DND-41 (cell line): ENCODE data around the gene CALB2.

Source experiments
- ATAC-seq: fragments of 200-7000 bp; cut with Tn5 transposase; 3 replicates; pipeline ENCODE4 v1.9.1; 2021; ENCODE audit warnings: low read depth; ENCODE audit not compliant: insufficient read depth
- DNase-seq: peaks from one replicate; pipeline ENCODE4 v3.0.0-alpha.2; 2020
- H2AFZ ChIP-seq: 2 replicates; pipeline ENCODE4 v1.6.0; 2012; ENCODE audit warnings: low read depth, low read length
- H3K27ac ChIP-seq: 2 replicates; pipeline ENCODE4 v1.5.1; 2012; ENCODE audit warnings: low read length, inconsistent platforms
- H3K27me3 ChIP-seq: fragments of 200-600 bp; sonication (generic); 2 replicates; pipeline ENCODE4 v1.6.0; 2012; ENCODE audit warnings: low read length, mild to moderate bottlenecking, inconsistent platforms; ENCODE audit not compliant: insufficient read depth, poor library complexity
- H3K36me3 ChIP-seq: 2 replicates; pipeline ENCODE4 v1.5.1; 2012; ENCODE audit warnings: low read length, inconsistent platforms; ENCODE audit not compliant: insufficient read depth
- H3K4me1 ChIP-seq: 2 replicates; pipeline ENCODE4 v1.5.1; 2012; ENCODE audit warnings: mild to moderate bottlenecking, low read length; ENCODE audit not compliant: insufficient read depth
- H3K4me2 ChIP-seq: 2 replicates; pipeline ENCODE4 v1.6.0; 2012; ENCODE audit warnings: mild to moderate bottlenecking, moderate library complexity, low read length, inconsistent platforms; ENCODE audit not compliant: insufficient read depth
- H3K4me3 ChIP-seq, 2 experiments: fragments of 200-600 bp in 1 of 2; shearing (Covaris generic) in 1 of 2; 2 replicates each; pipeline ENCODE4 v1.5.1; 2012 to 2016; ENCODE audit warnings: inconsistent platforms in 2 of 2, low read length in 2 of 2, mild to moderate bottlenecking in 2 of 2, low read depth in 1 of 2, moderate library complexity in 1 of 2
- H3K79me2 ChIP-seq: 2 replicates; pipeline ENCODE4 v1.6.0; 2012; ENCODE audit warnings: low read length, inconsistent platforms; ENCODE audit not compliant: insufficient read depth
- H3K9ac ChIP-seq: 2 replicates; pipeline ENCODE4 v1.6.0; 2012; ENCODE audit warnings: low read depth, mild to moderate bottlenecking, inconsistent platforms, low read length, moderate library complexity
- H3K9me3 ChIP-seq: 2 replicates; pipeline ENCODE4 v1.5.1; 2012; ENCODE audit warnings: low read length, moderate library complexity, mild to moderate bottlenecking, inconsistent platforms; ENCODE audit not compliant: insufficient read depth, severe bottlenecking
- H4K20me1 ChIP-seq: 2 replicates; pipeline ENCODE4 v1.6.0; 2012; ENCODE audit warnings: low read length; ENCODE audit not compliant: insufficient read depth
- EZH2 ChIP-seq: IDR thresholded peaks from 3 replicates; pipeline ENCODE4 v1.6.1; 2012; ENCODE audit warnings: borderline replicate concordance, low read depth, mild to moderate bottlenecking, moderate library complexity, low read length, inconsistent platforms; ENCODE audit not compliant: severe bottlenecking
- TF ChIP-seq, protein P1 (sequence below): IDR thresholded peaks from 2 replicates; pipeline ENCODE4 v1.5.1; 2012; ENCODE audit warnings: borderline replicate concordance, low read length, moderate library complexity, mild to moderate bottlenecking; ENCODE audit not compliant: poor library complexity, severe bottlenecking; ENCODE audit errors: extremely low read depth

Gene CALB2

DNA sequence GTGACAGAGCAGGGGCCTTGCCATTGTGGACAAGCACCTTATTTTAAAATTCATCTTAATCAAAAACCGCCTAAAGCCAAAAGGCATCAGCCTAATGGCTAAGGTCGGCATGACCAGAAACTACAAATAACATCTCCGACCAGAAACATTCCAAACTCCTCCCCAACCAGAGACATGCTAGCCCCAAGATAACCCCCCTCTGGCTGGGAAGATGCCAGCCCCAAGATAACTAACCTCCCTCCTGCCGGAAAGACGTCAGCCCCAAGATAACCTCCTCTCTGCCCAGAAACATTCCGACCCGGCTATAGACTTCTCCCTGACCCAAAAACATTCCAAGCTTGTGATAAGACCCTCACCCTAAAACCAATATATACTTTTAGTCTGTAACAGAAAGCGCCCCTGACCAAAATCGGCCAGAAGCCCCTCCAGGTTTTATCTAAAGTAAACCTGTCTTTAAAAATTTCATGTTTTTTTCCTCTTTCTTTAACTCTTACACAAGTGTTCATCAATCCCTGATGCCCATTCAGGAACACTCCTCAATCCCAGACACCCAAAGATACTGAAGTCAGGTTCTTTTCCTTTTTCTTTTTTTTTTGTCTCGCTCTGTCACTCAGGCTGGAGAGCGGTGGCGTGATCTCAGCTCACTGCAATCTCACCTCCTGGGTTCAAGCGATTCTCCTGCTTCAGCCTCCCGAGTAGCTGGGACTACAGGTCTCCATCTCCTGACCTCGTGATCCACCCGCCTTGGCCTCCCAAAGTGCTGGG lies 50.7 kb downstream of the CALB2 start:
- H3K4me2 ChIP-seq, result no peak overlapping the region

DNA sequence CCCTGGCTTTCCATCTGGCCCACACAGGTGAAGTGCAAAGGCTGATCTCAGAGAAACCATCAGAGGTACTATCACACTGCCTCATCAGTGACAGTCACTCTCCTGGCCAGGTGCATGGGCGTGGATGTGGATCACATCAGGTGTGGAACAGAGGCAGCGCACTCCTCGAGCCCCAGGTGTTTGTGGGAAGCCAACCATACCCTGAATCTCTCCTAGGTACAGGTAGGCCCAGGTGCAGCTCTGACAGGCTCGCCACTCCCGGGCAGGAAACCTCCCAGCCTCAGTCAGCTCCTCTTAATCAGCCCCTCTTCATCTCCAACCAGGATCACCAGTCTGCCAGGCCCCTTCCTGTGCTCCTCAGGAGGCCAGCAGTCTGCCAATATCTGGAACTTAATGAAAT lies 51.6 kb downstream of the CALB2 start:
- ATAC-seq, result no peak
- TF ChIP-seq EZH2, result no peak
- TF ChIP-seq, protein P1, sequence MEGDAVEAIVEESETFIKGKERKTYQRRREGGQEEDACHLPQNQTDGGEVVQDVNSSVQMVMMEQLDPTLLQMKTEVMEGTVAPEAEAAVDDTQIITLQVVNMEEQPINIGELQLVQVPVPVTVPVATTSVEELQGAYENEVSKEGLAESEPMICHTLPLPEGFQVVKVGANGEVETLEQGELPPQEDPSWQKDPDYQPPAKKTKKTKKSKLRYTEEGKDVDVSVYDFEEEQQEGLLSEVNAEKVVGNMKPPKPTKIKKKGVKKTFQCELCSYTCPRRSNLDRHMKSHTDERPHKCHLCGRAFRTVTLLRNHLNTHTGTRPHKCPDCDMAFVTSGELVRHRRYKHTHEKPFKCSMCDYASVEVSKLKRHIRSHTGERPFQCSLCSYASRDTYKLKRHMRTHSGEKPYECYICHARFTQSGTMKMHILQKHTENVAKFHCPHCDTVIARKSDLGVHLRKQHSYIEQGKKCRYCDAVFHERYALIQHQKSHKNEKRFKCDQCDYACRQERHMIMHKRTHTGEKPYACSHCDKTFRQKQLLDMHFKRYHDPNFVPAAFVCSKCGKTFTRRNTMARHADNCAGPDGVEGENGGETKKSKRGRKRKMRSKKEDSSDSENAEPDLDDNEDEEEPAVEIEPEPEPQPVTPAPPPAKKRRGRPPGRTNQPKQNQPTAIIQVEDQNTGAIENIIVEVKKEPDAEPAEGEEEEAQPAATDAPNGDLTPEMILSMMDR, result no peak
- DNase-seq, result no peak

More for the DNA sequence above, 50.7 kb downstream of the CALB2 start:
- no peak for ATAC-seq
- no peaks in the 10 kb centered on the region for H3K9me3 ChIP-seq
- peaks cover 3% of the 10 kb centered on the region; the same call in 1 of the 2 replicates for H4K20me1 ChIP-seq
- no peaks in the 10 kb centered on the region for H3K79me2 ChIP-seq
- no peak overlapping the region for H3K9ac ChIP-seq
- H2AFZ ChIP-seq, result no peak overlapping the region
- no peak for DNase-seq
- H3K4me3 ChIP-seq, result no peak overlapping the region
- no peak overlapping the region for H3K27ac ChIP-seq
- H3K36me3 ChIP-seq, result no peaks in the 10 kb centered on the region
- TF ChIP-seq, protein P1, result no peak
- TF ChIP-seq EZH2, result no peak
- no peaks in the 10 kb centered on the region for H3K4me1 ChIP-seq
- H3K27me3 ChIP-seq, result peaks cover 18% of the 10 kb centered on the region

DNA sequence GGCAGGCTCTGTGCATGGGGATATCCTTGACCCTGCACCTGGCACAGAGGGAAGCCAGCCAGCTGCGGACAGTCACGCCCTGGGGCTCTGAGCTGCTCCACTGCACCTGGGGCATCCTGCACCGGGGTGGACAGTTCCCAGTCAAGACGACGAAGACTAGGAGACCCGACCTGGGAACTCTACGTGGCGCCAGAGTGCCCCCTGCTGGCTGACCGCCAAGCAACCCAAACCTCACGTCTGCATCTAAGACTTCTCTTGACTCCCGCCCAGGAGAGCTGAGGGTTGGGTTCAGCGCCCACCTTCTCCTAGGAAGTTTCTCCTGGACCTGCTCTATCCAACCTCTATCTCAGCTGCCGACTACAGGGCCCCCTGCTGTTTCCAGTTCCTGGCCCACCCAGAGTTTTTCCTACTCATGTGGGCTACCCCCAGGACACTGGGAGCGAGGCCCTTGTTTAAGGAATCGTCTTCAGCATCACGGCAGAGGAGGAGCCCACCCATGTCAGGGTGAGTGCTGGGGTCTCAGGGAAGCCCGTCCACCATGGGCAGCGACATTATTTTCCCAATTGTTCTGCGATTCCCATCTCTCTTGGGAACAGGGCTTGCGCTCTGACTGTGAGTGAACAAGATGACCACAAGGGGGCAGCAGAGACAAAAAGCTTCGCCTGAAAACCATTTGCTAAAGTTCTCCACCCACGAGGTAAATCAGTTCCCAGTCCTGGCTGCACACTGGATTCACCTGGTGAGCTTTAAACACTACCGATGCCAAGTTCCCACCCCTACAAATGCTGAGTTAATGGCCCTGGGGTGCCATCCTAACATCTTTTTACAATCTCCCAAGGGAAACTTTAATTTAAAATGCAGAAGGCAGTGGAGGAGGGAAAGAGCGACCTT lies 54.0 kb downstream of the CALB2 start:
- Histone ChIP-seq H3K36me3 (no peaks in the 10 kb centered on the region), H3K9ac (no peak overlapping the region), H3K4me3 (no peak overlapping the region)

More for the DNA sequence above, 51.6 kb downstream of the CALB2 start:
- H3K9me3 ChIP-seq, result no peaks in the 10 kb centered on the region
- H3K27me3 ChIP-seq, result peaks cover 18% of the 10 kb centered on the region
- H3K36me3 ChIP-seq, result no peaks in the 10 kb centered on the region
- no peak overlapping the region for H2AFZ ChIP-seq
- H3K9ac ChIP-seq, result no peak overlapping the region
- H3K4me2 ChIP-seq, result no peak overlapping the region
- H3K27ac ChIP-seq, result no peak overlapping the region
- no peak overlapping the region for H3K4me3 ChIP-seq
- no peaks in the 10 kb centered on the region for H3K79me2 ChIP-seq
- peaks cover 3% of the 10 kb centered on the region; the same call in 1 of the 2 replicates for H4K20me1 ChIP-seq
- H3K4me1 ChIP-seq, result no peaks in the 10 kb centered on the region

More for the DNA sequence above, 54.0 kb downstream of the CALB2 start:
- Histone ChIP-seq H3K27me3 (peaks cover 3% of the 10 kb centered on the region), H2AFZ (no peak overlapping the region; the same call in 1 of the 2 replicates), H3K9me3 (no peaks in the 10 kb centered on the region), H3K27ac (no peak overlapping the region), H3K4me2 (no peak overlapping the region), H3K4me1 (no peaks in the 10 kb centered on the region), H4K20me1 (peaks cover 3% of the 10 kb centered on the region; the same call in 1 of the 2 replicates), H3K79me2 (no peaks in the 10 kb centered on the region)
- peak; percentile 67 for DNase-seq
- ATAC-seq, result peak; percentile 86
- TF ChIP-seq, protein P1, result peak; percentile 86
- no peak for TF ChIP-seq EZH2
